ENCODE results near the gene MRGPRF. TPM values are rescaled to one million over a fixed set of nuclear protein-coding genes. Genes with fewer than 3 reads are reported as not detected.

MRGPRF gene
- total RNA-seq, 1 experiment from 2014 or later = 0.35 TPM

GRCh38 chr11:69044111-69045013 is 31.3 kb upstream of the MRGPRF start:
- peak; percentile 74 to 84 for DNase-seq

GRCh38 chr11:69041516-69041915 is 28.5 kb upstream of the MRGPRF start:
- no peaks in the 10 kb centered on the region for H4K20me1 ChIP-seq (ENCODE audit: insufficient read depth)
- POLR2A ChIA-PET (ENCODE audit: unreplicated experiment) = interaction anchor here (0.6 kb wide), 1 partner anchor 581 kb away, joined by 5 read pairs; the partner anchor contains the start of gene PPP6R3
- no peaks in the 10 kb centered on the region for H3K9me2 ChIP-seq (ENCODE audit: insufficient read depth)
- intact Hi-C loops (cut with micrococcal nuclease; ENCODE audit: unreplicated experiment) = loop anchor here (5.0 kb wide), 1 partner anchor 89 kb away; no protein-coding TSS in a partner anchor
- no peaks in the 10 kb centered on the region for H3K36me3 ChIP-seq (ENCODE audit: low read depth)
- no peaks in the 10 kb centered on the region for H3K79me2 ChIP-seq (ENCODE audit: low read depth)
- H3K27ac ChIP-seq = no peak overlapping the region
- DNase-seq = no peak
- H2AFZ ChIP-seq = no peak overlapping the region
- no peak overlapping the region for H3K4me3 ChIP-seq
- CTCF ChIA-PET = no interaction called here
- H3K9me3 ChIP-seq (ENCODE audit: insufficient read depth, low read depth) = no peaks in the 10 kb centered on the region
- H3K27me3 ChIP-seq (ENCODE audit: insufficient read depth, low read depth) = 0 out of 2 replicates have a peak, but pooled peaks cover 5% of the 10 kb centered on the region
- H3F3A ChIP-seq (ENCODE audit: insufficient read depth, low read depth) = no peaks in the 10 kb centered on the region
- H3K4me1 ChIP-seq (replicated peaks; ENCODE audit: insufficient read depth) = 0 out of 2 replicates have a peak, but pooled peaks cover 5% of the 10 kb centered on the region
- TF ChIP-seq EZH2 (IDR thresholded peaks at IDR 0.05; ENCODE audit: low read depth) (no peak), CTCF (conservative IDR thresholded peaks at IDR 0.05) (no peak)
- H3K4me2 ChIP-seq = no peak overlapping the region
- BruUV-seq (replicated peaks) = no TSS peak

More at GRCh38 chr11:69044111-69045013, 31.3 kb upstream of the MRGPRF start:
- ChIA-PET POLR2A (ENCODE audit: unreplicated experiment) (interaction anchor here (0.6 kb wide), 1 partner anchor 17 kb away, joined by 3 read pairs; no protein-coding TSS in a partner anchor), CTCF (interaction anchor here (0.5 to 1.2 kb wide), 8 partner anchors 11 to 472 kb away, joined by 3 to 4 read pairs (median 3); no protein-coding TSS in a partner anchor)
- H3K36me3 ChIP-seq (ENCODE audit: low read depth) = no peaks in the 10 kb centered on the region
- H3K4me3 ChIP-seq = no peak overlapping the region
- no TSS peak for BruUV-seq (replicated peaks)
- no peak overlapping the region for H3K27ac ChIP-seq
- no peak overlapping the region; the same call in 1 of the 2 replicates for H3K4me2 ChIP-seq
- no peak for TF ChIP-seq EZH2 (IDR thresholded peaks at IDR 0.05; ENCODE audit: low read depth)
- TF ChIP-seq CTCF (conservative IDR thresholded peaks at IDR 0.05) = peak; percentile 79
- H3F3A ChIP-seq (ENCODE audit: insufficient read depth, low read depth) = peaks cover 7% of the 10 kb centered on the region; the same call in 1 of the 2 replicates
- H3K4me1 ChIP-seq (replicated peaks; ENCODE audit: insufficient read depth) = 0 out of 2 replicates have a peak, but pooled peaks cover 5% of the 10 kb centered on the region
- peaks cover 4% of the 10 kb centered on the region for H3K79me2 ChIP-seq (ENCODE audit: low read depth)
- no peaks in the 10 kb centered on the region for H3K9me2 ChIP-seq (ENCODE audit: insufficient read depth)
- intact Hi-C loops (cut with micrococcal nuclease; ENCODE audit: unreplicated experiment) = loop anchor here (1.0 to 5.0 kb wide), 3 partner anchors 44 to 140 kb away; no protein-coding TSS in a partner anchor
- no peaks in the 10 kb centered on the region for H3K9me3 ChIP-seq (ENCODE audit: insufficient read depth, low read depth)
- no peaks in the 10 kb centered on the region for H4K20me1 ChIP-seq (ENCODE audit: insufficient read depth)
- no peaks in the 10 kb centered on the region for H3K27me3 ChIP-seq (ENCODE audit: insufficient read depth, low read depth)
- H2AFZ ChIP-seq = no peak overlapping the region

GRCh38 chr11:69040581-69041260 is 27.7 kb upstream of the MRGPRF start:
- no TSS peak for BruUV-seq (replicated peaks)
- H3K9me3 ChIP-seq (ENCODE audit: insufficient read depth, low read depth) = no peaks in the 10 kb centered on the region
- H3K27me3 ChIP-seq (ENCODE audit: insufficient read depth, low read depth) = peaks cover 10% of the 10 kb centered on the region; the same call in 1 of the 2 replicates
- no peak overlapping the region for H2AFZ ChIP-seq
- H3K4me1 ChIP-seq (replicated peaks; ENCODE audit: insufficient read depth) = 0 out of 2 replicates have a peak, but pooled peaks cover 5% of the 10 kb centered on the region
- H3K79me2 ChIP-seq (ENCODE audit: low read depth) = no peaks in the 10 kb centered on the region
- intact Hi-C loops (cut with micrococcal nuclease; ENCODE audit: unreplicated experiment) = loop anchor here (5.0 kb wide), 1 partner anchor 88 kb away; no protein-coding TSS in a partner anchor
- no peaks in the 10 kb centered on the region for H4K20me1 ChIP-seq (ENCODE audit: insufficient read depth)
- no peak for DNase-seq
- H3K36me3 ChIP-seq (ENCODE audit: low read depth) = no peaks in the 10 kb centered on the region
- no peak overlapping the region for H3K4me3 ChIP-seq
- no peak overlapping the region for H3K4me2 ChIP-seq
- no peak overlapping the region for H3K27ac ChIP-seq
- no peaks in the 10 kb centered on the region for H3F3A ChIP-seq (ENCODE audit: insufficient read depth, low read depth)
- no peak for TF ChIP-seq EZH2 (IDR thresholded peaks at IDR 0.05; ENCODE audit: low read depth)
- TF ChIP-seq CTCF (conservative IDR thresholded peaks at IDR 0.05) = no peak
- H3K9me2 ChIP-seq (ENCODE audit: insufficient read depth) = no peaks in the 10 kb centered on the region
- POLR2A ChIA-PET (ENCODE audit: unreplicated experiment) = interaction anchor here (0.6 kb wide), 1 partner anchor 580 kb away, joined by 5 read pairs; the partner anchor contains the start of gene PPP6R3
- CTCF ChIA-PET = interaction anchor here (0.5 to 0.6 kb wide), 2 partner anchors 96 to 664 kb away, joined by 5 to 11 read pairs; no protein-coding TSS in a partner anchor

Measured in PC-9 (cell line).